ENCODE results near the gene CHST7.

- TF ChIP-seq MAFG (CRISPR knock-in tag; IDR thresholded peaks at IDR 0.05) (no peak), KDM1A (CRISPR knock-in tag; IDR thresholded peaks at IDR 0.05) (no peak), ZNF639 (CRISPR knock-in tag; conservative IDR thresholded peaks at IDR 0.05) (no peak)
Measured at GRCh38 chrX:46611658-46612362, 38.2 kb downstream of the CHST7 start.

Measured in HepG2 (cell line).